Body of pancreas (tissue), 4 donors: ENCODE data around the gene HOXA2. TPM values are rescaled to one million over a fixed set of nuclear protein-coding genes. Genes with fewer than 3 reads are reported as not detected.

Experiments
- ATAC-seq: fragments of 150-250 bp; one replicate; pipeline ENCODE4 v1.9.1; 2016
- DNase-seq, 4 donors: peaks; one replicate each; pipeline ENCODE4 v3.0.0-alpha.2; 2019
- H3K27ac ChIP-seq, 4 donors: fragments of 200-600 bp; sonication (generic); 1 replicate in 3 of 4; 2 replicates in 1 of 4; pipeline versions ENCODE4 v1.5.1 to v1.6.1; 2016 to 2019; ENCODE audit warnings: mild to moderate bottlenecking in 1 of 4, mixed read lengths in 1 of 4, moderate library complexity in 1 of 4
- H3K27me3 ChIP-seq, 2 donors: fragments of 200-600 bp; sonication (generic); one replicate each; pipeline ENCODE4 v1.6.0; 2016; ENCODE audit warnings: mild to moderate bottlenecking in 1 of 2
- H3K36me3 ChIP-seq, 2 donors: fragments of 200-600 bp; sonication (generic); replicated peaks in 1 of 2; 2 replicates each; pipeline ENCODE4 v1.5.1; 2016; ENCODE audit warnings: low read depth in 2 of 2; ENCODE audit not compliant: insufficient read depth in 1 of 2
- H3K4me1 ChIP-seq: fragments of 200-600 bp; sonication (generic); one replicate; pipeline ENCODE4 v1.6.0; 2016
- H3K4me3 ChIP-seq, 2 donors: fragments of 200-600 bp; sonication (generic); 1 replicate in 1 of 2; 2 replicates in 1 of 2; pipeline ENCODE4 v1.5.1; 2016 to 2019
- H3K9me3 ChIP-seq, 3 donors: fragments of 200-600 bp; sonication (generic); 1 replicate in 2 of 3; 2 replicates in 1 of 3; pipeline ENCODE4 v1.5.1; 2016
- CTCF ChIP-seq, 7 experiments: fragments of 450-650 bp in 4 of 7; fragments of 200-600 bp in 3 of 7; sonication (generic) in 3 of 7; IDR thresholded peaks; one replicate each; pipeline ENCODE4 v1.5.1; 2016 to 2019; ENCODE audit warnings: antibody characterized with exemption in 7 of 7
- POLR2A ChIP-seq, 3 donors: fragments of 450-650 bp; IDR thresholded peaks; one replicate each; pipeline ENCODE4 v1.6.1; 2016; ENCODE audit warnings: antibody characterized with exemption in 3 of 3, mild to moderate bottlenecking in 2 of 3
- WGBS, 2 donors: methylation state at CpG; one replicate each; pipeline ENCODE4 v1.1.5; 2017; 5-methylcytosine and 5-hydroxymethylcytosine counted together
- intact Hi-C: fragments of 100-400 bp; cut with DNase I; formaldehyde crosslinking; loops from one replicate; pipeline ENCODE4 v1.15.1; 2023
- total RNA-seq, 2 donors: library from RNA; depleted of rRNA; stranded (reverse); fragments of >200 nt; gene quantifications; one replicate each; pipeline ENCODE4 v1.1.0, GENCODE V29; 2016

HOXA2 gene
- total RNA-seq, 2 donors from 2014 or later, result 0.66 TPM; not detected in 1

DNA sequence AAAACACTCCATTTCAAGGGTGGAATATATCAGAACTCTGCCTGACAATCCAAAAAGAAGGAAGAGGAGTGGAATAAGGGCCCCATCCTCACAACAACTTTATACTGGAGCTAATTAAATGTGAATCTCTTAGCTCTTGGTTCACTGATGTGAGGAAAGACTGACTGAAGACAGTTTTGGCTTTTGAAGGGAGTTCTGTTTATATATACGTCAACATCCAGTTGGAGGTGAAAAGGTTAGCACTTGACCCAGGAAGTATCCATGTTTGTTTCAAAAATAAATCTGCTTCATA, 9.7 kb downstream of the HOXA2 start:
- ATAC-seq (no peak), DNase-seq (no peak)
- WGBS, 2 donors, result 58 to 65% methylated on average over 1 of the region's 1 CpG
- Histone ChIP-seq H3K27ac (no peak overlapping the region), H3K4me1 (peaks cover 11% of the 10 kb centered on the region), H3K9me3 (peaks cover 0 to 7% (median 0%) of the 10 kb centered on the region in 3 donors), H3K36me3 (no peaks in the 10 kb centered on the region), H3K4me3 (no peak overlapping the region), H3K27me3 (peaks cover 0 to 46% of the 10 kb centered on the region in 2 donors)
- intact Hi-C loops, result no loop called here
- TF ChIP-seq POLR2A (IDR thresholded peaks at IDR 0.05) (no peak), CTCF (IDR thresholded peaks at IDR 0.05) (no peak)

DNA sequence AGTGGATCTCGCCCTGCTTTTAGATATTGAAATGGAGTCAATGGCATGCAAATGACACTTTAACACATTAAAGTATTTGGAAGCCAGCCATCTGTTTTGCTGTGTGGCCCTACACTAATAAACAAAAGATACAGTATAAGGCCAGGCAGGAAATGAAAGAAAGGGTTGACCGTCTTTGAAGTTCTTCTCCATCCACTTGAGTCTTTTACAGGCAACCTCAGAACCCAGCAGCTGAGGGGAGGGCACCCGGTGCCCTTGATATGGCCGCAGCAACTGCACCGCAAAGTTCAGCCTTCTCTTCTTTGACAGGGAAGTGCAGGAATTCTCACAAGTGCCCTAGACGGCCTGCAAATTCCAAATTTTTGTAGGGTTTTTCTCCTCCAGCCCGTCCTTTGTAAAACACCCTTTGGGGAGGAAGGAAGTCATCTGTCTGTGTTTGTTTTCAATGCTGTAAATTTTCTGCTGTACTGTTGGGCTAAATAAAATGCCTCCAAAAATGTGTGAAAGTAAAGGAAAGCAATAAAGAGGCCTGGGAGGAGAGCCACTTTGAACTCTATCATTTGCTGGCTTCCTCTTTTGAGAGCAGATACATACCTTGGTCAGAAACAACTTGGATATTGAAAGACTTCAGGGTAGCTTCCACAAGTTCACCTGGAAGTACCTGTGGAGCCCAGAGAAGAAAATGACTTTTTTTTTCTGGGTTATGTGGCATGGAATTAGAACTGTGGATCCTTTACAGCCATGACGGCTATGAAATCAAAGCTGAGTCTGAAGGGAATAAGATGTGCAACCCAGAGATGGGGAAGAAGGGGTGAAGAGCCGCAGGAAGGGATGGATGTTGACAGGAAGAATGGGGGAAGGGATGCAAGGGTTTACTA, 10.3 kb downstream of the HOXA2 start:
- intact Hi-C loops, result no loop called here
- DNase-seq, result no peak
- no peak for TF ChIP-seq CTCF (IDR thresholded peaks at IDR 0.05)
- no peak for TF ChIP-seq POLR2A (IDR thresholded peaks at IDR 0.05)
- Histone ChIP-seq H3K36me3 (no peaks in the 10 kb centered on the region), H3K4me3 (no peak overlapping the region), H3K4me1 (peaks cover 11% of the 10 kb centered on the region), H3K27me3 (peaks cover 0 to 45% of the 10 kb centered on the region in 2 donors), H3K27ac (no peak overlapping the region), H3K9me3 (peaks cover 0 to 7% (median 0%) of the 10 kb centered on the region in 3 donors)
- WGBS, 2 donors, result 31 to 32% methylated on average over 9 of the region's 9 CpGs
- ATAC-seq, result no peak

GRCh38 chr7:27091105-27091504, 11.4 kb downstream of the HOXA2 start:
- peaks cover 1% of the 10 kb centered on the region for H3K4me1 ChIP-seq
- H3K9me3 ChIP-seq, result peaks cover 0 to 7% (median 0%) of the 10 kb centered on the region in 3 donors
- DNase-seq (no peak), ATAC-seq (no peak)
- no peaks in the 10 kb centered on the region for H3K36me3 ChIP-seq
- no peak overlapping the region for H3K27ac ChIP-seq
- intact Hi-C loops, result no loop called here
- WGBS, 2 donors, result 9 to 12% methylated on average over 3 of the region's 3 CpGs
- H3K4me3 ChIP-seq, result no peak overlapping the region
- H3K27me3 ChIP-seq, result peaks cover 0 to 35% of the 10 kb centered on the region in 2 donors
- TF ChIP-seq CTCF (IDR thresholded peaks at IDR 0.05), result no peak
- TF ChIP-seq POLR2A (IDR thresholded peaks at IDR 0.05), result no peak

DNA sequence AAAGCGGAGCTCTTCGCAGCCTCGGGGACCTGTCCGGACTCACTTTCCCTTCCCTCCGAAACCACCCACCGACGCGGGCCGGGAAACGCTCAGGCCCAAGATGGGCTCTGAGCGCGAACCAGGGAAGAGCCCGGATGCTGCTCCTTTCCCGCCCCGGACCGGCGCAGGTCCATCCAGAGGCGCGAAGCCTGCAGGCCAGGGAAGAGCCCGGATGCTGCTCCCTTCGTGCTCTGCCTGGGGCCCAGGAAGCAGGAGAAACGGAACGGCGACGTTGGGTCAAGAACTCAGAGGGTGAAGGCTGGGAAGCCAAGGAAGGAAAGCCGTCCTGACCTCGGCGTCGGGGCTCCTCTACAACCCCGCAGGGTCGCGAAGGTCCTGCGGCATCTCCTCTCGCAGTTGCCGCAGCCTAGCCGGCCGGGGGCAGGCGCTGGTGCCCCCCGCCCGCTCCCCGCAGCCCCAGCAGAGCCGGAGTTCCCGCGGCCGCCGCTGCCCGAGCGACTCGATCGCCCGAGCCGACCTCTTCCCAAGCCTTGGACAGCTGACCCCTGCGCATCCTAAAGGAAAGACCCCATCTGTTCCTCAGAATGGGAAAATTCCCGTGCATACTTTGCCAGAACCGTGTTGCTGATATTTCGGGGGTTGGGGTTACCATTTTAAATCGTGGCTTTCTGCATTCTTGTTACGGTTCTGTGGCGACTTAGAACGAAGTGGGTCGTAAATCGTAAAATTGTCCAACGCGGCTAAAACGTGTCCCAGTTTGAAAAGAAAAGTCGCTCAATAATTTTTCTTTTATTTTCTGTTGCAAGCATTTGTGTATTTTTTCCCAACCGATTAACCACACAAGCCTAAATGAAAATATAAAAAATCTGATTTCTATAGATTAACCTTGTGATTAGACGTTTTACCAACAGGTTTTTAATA, 14.2 kb downstream of the HOXA2 start:
- H3K4me3 ChIP-seq, result no peak overlapping the region
- H3K27ac ChIP-seq, result no peak overlapping the region
- intact Hi-C loops, result no loop called here
- no peak for ATAC-seq
- no peak for DNase-seq
- TF ChIP-seq POLR2A (IDR thresholded peaks at IDR 0.05) (no peak), CTCF (IDR thresholded peaks at IDR 0.05) (no peak)
- H3K36me3 ChIP-seq, result no peaks in the 10 kb centered on the region
- 15 to 31% methylated on average over 23 to 64 of the region's 68 CpGs for WGBS, 2 donors
- H3K4me1 ChIP-seq, result no peaks in the 10 kb centered on the region
- peaks cover 0 to 7% (median 0%) of the 10 kb centered on the region in 3 donors for H3K9me3 ChIP-seq
- peaks cover 0 to 23% of the 10 kb centered on the region in 2 donors for H3K27me3 ChIP-seq
